Measurements from ENCODE around the gene ADGRG2.

- TF ChIP-seq POLR2A (IDR thresholded peaks at IDR 0.05; ENCODE audit: low read depth, low read length): no peak
- TF ChIP-seq POLR2AphosphoS5 (IDR thresholded peaks at IDR 0.05; ENCODE audit: low read depth, low read length): no peak
Observed at GRCh38 chrX:19063030-19063429, 59.2 kb downstream of the ADGRG2 start.
